ENCODE results near the gene RASA3.
A peak's percentile ranks its signal among the peaks of the same experiment; 100 is the strongest.
"Not testable (repeated sequence)": the region's sequence is repeated elsewhere in the genome, so short reads cannot be mapped to it uniquely, and the experiment has no call there.

RASA3 gene

GRCh38 chr13:114110091-114110829, 22.2 kb downstream of the RASA3 start:
- DNase-seq = peak; percentile 93

- DNase-seq = no peak
Observed at GRCh38 chr13:114109641-114110041, 22.8 kb downstream of the RASA3 start.

DNA sequence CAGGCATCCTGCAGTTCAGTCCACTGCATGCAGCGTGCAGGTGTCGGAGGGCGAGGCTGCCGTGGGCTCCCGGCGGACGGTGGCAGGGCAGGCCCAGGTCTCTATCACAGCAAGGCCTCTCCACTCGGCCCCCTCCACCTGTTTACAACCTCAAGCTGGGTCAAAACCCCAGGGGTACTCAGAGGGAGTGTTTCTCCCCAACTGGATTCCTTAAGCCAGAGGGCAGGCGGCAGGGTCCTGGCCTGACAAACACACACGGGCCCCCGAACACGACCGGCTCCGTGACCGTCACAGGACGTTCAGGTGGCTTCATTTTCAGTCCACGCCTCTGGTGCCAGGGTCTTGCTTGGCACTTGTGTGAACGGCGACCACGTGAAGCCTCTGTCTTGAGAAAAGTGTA, 23.5 kb downstream of the RASA3 start:
- DNase-seq = no peak

- DNase-seq = no peak
Observed at GRCh38 chr13:114108141-114108761, 24.2 kb downstream of the RASA3 start.

- DNase-seq = no peak
Observed at GRCh38 chr13:114107686-114108081, 24.7 kb downstream of the RASA3 start.

- DNase-seq = no peak
Observed at GRCh38 chr13:114106991-114107685, 25.3 kb downstream of the RASA3 start.

DNA sequence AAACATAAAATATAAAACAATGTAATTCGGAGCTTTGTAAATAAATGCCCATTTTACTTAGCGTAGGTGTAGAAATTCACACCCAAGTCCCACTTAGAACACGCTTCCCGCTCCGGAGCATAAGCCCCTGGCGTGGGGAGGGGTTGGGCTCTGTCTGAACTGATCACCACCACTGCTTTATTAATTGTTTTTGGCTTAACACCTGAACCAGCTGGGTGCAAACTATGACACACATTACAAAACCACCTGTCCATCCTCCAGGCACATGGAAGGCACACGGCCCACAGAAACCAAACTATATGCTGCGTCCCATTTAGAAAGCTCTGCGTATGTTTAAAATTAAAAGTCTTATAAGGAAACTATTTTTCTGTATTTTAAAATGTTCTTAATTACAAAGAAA, 25.9 kb downstream of the RASA3 start:
- no peak for DNase-seq

GRCh38 chr13:114105521-114106225, 26.8 kb downstream of the RASA3 start:
- DNase-seq = peak; percentile 15

GRCh38 chr13:114104655-114105520, 27.5 kb downstream of the RASA3 start:
- no peak for DNase-seq

DNA sequence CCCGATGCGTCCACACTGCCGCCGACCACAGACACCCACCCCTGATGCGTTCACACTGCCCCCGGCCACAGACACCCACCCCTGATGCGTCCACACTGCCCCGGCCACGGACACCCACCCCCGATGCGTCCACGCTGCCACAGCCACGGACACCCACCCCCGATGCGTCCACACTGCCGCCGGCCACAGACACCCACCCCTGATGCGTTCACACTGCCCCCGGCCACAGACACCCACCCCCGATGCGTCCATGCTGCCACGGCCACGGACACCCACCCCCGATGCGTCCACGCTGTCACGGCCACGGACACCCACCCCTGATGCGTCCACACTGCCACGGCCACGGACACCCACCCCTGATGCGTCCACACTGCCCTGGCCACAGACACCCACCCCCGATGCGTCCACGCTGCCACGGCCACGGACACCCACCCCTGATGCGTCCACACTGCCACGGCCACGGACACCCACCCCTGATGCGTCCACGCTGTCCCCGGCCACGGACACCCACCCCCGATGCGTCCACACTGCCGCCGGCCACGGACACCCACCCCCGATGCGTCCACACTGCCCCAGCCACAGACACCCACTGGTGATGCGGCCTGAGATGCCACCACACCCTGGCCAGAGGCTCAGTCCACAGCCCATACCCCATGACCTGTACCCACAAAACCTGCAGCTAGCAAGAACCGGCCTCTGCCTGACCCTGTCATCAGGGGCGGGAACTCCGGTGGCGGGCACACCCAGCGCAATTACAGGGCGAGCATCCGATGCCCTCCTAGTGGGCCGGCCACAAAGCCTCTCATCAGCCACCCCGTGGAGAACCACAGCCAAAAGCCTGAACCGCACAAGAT, 28.4 kb downstream of the RASA3 start:
- peak; percentile 93 for DNase-seq

GRCh38 chr13:114103289-114103621, 29.2 kb downstream of the RASA3 start:
- not testable (repeated sequence) for DNase-seq

- no peak for DNase-seq
Observed at GRCh38 chr13:114102521-114103288, 29.7 kb downstream of the RASA3 start.

DNA sequence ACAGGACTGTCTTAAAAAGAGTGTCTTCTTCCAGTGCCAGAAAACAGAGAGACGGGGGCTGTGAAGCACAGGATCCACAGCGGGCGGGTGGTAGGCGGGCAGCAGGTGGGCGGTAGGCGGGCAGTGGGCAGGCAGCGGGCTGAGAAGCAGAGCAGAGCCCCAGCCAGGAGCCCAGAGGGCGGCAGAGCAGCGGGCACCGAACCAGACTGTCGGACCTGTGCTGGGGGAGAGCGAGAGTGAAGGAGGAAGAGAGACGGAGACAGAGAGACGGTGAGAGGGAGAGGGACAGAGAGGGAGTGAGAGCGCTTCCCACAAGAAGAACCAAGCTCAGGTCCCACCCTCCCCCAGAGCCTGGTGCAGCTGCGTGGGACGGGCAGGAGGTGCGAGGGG, 30.3 kb downstream of the RASA3 start:
- DNase-seq = no peak

DNA sequence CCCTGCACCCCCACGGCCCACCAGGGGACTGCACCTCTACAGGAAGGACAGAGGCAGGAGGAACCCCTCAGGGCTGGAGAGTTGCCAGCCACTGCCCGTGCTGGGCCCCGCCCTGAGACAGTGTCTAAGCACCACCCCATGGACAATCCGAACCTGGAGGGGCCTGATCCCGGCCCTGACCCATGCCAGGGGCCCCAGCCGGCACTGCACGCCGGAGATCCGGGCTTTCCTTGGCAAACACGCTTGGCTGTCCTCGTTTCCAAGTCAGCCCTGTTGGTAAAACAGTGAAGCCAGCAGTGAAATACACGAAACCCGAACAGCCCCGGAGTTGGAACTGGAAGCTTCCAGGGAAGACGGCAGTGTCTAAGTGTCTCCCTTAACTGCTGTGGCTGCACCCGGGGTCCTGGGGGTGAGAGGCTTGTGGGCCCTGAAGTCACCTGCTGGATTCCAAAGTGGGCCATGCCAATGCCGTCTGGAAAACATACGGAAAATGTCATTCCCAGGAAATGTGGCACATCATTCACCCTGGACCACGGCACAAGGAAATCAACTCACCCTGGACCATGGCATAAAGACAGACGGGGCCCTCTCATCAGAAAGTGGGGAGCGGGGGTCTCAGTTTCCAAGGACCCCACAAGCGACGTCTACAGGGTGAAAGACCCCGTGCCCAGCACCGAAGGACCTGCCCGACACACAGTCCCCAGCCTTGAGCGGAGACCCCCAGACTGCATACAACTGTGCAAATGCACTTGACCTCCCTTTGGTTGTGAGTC, 30.9 kb downstream of the RASA3 start:
- DNase-seq = no peak

- DNase-seq = no peak
Observed at GRCh38 chr13:114100446-114101357, 31.7 kb downstream of the RASA3 start.

GRCh38 chr13:114099918-114100445, 32.4 kb downstream of the RASA3 start:
- DNase-seq = no peak

- peak; percentile 77 for DNase-seq
Observed at GRCh38 chr13:114099191-114099590, 33.2 kb downstream of the RASA3 start.

DNA sequence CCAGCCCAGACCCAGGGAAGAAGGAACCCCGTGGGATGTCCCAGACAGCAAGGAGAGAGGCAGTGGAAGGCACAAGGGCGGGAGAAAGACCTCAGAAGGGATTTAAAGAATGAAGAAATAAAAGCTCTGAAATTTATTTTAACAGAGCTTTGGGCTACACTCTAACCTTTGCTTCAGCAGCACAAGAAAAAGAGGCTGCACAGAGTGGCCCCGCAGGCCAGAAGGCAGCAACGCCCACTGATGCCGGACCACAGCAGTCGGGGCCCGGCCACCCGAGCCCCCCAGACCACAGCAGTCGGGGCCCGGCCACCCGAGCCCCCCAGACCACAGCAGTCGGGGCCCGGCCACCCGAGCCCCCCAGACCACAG, 33.8 kb downstream of the RASA3 start:
- not testable (repeated sequence) for DNase-seq

Measured in MV-4-11 (cell line).